ENCODE measurements around the gene ICOS. TPM values are rescaled to one million over a fixed set of nuclear protein-coding genes. Genes with fewer than 3 reads are reported as not detected.

The ICOS gene, protein sequence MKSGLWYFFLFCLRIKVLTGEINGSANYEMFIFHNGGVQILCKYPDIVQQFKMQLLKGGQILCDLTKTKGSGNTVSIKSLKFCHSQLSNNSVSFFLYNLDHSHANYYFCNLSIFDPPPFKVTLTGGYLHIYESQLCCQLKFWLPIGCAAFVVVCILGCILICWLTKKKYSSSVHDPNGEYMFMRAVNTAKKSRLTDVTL
- total RNA-seq = under 1 TPM in 3 of 4 donors, not detected in 1; 0.17 to 0.49 (median 0.19) TPM

DNA sequence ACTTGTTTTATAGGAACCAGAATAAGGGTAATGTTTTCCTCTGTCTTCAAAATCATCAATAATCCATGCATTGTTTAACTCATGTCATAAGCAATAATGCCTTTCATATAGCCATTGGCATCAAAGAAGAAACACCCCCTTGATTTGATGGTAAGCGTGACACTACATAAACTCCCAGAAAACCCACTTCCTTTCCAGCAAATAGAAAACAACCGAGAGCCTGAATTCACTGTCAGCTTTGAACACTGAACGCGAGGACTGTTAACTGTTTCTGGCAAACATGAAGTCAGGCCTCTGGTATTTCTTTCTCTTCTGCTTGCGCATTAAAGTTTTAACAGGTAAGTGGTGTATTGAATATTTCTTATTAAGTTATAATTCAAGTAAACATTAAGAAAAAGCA lies at the start of gene ICOS:
Gene ICOS (plus strand): TSS at position 229 of the 400 bp plus-strand sequence. CDS start 52 bp downstream, at position 281.
- TF ChIP-seq, protein P1, sequence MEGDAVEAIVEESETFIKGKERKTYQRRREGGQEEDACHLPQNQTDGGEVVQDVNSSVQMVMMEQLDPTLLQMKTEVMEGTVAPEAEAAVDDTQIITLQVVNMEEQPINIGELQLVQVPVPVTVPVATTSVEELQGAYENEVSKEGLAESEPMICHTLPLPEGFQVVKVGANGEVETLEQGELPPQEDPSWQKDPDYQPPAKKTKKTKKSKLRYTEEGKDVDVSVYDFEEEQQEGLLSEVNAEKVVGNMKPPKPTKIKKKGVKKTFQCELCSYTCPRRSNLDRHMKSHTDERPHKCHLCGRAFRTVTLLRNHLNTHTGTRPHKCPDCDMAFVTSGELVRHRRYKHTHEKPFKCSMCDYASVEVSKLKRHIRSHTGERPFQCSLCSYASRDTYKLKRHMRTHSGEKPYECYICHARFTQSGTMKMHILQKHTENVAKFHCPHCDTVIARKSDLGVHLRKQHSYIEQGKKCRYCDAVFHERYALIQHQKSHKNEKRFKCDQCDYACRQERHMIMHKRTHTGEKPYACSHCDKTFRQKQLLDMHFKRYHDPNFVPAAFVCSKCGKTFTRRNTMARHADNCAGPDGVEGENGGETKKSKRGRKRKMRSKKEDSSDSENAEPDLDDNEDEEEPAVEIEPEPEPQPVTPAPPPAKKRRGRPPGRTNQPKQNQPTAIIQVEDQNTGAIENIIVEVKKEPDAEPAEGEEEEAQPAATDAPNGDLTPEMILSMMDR (IDR thresholded peaks at IDR 0.05; ENCODE audit: low read depth) = no peak

DNA sequence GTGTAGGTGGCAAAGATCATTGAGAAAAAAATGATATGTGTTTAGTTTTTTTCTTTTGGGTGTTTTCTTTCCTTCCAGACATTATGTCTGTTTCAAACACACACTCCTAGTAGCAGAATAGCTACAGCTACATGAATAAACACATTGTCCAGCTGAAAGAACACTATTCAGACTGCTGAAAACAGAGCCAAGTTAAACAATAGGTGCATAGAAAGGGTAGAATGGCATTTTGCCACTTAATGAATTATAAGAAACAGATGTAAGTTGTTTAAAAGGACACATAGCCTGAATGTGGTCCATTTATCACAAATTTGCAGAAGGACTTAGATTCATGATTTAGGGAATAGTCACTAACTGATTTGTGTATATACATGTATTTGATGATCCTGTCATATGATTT lies 48.9 kb upstream of the ICOS start:
- TF ChIP-seq, protein P1 (IDR thresholded peaks at IDR 0.05; ENCODE audit: low read depth) = no peak

DNA sequence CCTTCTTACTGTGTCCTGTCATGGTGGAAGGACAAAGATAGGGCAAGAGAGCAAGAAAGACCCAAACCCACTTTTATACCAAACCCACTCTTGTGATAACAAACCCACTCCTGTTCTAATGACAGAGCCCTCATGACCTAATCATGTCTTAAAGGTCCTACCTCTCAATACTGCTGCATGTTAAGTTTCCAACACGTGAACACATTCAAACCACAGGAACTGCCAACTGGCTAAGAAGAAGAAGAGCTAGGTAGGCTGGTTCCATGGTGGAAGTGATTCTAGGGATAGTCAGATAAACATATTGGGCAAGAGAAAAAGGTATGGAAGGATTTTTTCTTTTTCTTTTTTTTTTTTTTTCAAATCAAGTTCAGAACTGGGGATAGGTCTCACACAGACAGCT lies 47.0 kb upstream of the ICOS start:
- TF ChIP-seq, protein P1 (IDR thresholded peaks at IDR 0.05; ENCODE audit: low read depth) = no peak

DNA sequence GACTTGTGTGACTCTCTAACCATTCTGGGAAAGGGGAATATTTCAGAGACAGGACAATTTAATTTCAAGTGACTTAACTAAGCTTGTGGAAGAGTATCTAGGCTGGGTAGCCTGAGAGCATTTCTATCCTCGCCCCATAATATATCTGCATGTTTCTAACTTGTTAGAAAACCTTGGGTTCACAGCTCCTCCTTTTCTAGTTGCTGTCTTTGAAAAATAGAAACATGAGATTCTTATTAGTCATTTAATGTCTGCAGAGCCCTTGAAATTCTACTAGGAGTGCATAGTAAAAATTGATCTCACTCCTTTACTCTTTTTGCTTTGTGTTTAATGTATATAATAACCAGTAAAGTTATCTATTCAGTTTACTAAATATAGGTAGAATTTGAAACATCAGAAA lies 46.6 kb upstream of the ICOS start:
- TF ChIP-seq, protein P1 (IDR thresholded peaks at IDR 0.05; ENCODE audit: low read depth) = no peak

DNA sequence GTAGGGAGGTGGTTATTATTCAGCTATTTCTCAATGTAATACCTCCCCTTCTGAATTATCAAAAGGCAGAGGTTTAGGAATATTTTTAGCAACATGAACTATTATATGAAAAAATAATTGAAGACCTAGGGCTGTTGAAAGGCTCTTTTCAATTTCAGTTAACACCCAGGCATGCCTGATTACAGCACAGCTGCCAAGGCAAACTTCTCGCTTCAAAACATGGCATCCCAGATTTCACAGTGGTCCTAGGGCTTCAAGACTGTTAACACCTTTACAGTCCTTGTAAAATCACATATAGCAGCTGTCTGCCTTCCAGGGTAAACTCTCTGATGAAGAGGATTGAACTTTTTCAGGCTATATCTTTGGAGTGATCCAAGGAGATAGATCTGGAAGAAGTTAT lies 45.8 kb upstream of the ICOS start:
- TF ChIP-seq, protein P1 (IDR thresholded peaks at IDR 0.05; ENCODE audit: low read depth) = no peak

DNA sequence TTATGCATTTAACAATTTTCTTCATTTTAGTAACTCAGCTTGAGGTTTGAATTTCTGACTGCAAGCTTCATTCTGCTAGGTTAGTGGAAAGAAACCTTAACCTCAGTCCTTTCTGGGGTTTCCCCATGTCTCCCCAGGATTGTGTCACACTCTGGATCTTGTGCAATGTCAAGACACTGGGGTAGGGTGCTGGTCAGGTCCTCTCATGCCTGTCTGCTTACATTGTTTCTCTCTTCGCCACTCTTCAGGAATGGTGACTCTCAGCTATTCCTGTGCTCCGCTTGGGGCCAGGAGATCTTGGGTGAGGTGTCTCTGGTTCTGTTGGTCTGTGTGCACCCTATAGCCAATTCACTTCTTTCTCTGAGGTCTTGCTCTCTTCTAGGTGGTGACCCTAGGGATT lies 45.1 kb upstream of the ICOS start:
- TF ChIP-seq, protein P1 (IDR thresholded peaks at IDR 0.05; ENCODE audit: low read depth) = no peak

DNA sequence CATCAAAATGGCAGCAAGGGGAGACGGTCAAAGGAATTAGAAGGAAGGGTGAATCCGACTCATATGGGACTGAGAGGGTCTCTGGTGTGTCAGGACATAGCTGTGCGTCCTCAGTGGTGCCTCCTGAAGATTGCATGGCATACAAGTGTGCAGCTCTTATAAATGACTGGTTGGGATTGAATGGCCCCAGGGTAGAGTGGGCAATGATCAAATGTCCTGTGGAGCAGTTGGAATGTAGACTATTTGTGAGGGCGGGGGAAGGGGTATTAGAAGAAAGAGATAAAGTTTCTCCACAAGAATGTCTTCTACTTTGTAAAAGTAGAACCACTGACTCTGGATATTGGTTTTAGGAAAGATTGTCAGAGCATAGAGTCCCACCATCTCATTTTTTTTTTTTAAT lies 44.4 kb upstream of the ICOS start:
- TF ChIP-seq, protein P1 (IDR thresholded peaks at IDR 0.05; ENCODE audit: low read depth) = no peak
